Measurements from ENCODE around the gene GNG12. TPM values are rescaled to one million over a fixed set of nuclear protein-coding genes. Genes with fewer than 3 reads are reported as not detected.

Gene GNG12
- total RNA-seq, 2 experiments from 2014 or later = not detected

DNA sequence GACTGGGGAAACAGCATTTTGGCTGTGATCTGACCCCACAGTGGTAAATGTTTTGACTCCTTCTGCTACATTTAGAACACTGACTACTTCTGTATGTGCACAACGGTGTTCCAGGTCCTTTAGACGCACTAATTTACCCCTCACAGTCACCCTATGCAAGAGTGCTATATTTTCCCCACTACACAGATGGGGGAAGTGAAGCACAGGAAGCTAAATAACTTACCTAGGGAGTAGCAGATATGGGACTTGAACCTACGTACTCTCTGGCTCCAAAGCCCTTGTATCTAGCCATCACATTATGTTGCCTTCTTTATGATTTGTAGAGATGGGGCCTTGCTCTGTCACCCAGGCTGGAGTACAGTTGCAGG, 99.0 kb downstream of the GNG12 start:
- peaks cover 27% of the 10 kb centered on the region for H3K4me1 Mint-ChIP-seq (ENCODE audit: low read depth)
- no peak for TF ChIP-seq CTCF (IDR thresholded peaks at IDR 0.05)
- ATAC-seq (ENCODE audit: poor library complexity) (no peak), DNase-seq (no peak)
- peak overlapping the region; percentile 56 for H3K27ac Mint-ChIP-seq
- H3K4me1 ChIP-seq (ENCODE audit: insufficient read depth, low read length) = peaks cover 19% of the 10 kb centered on the region
- POLR2A ChIA-PET = interaction anchor here (3.8 kb wide), 1 partner anchor 49 kb away, joined by 18 read pairs; the partner anchor contains the start of gene GADD45A
- H3K9me3 Mint-ChIP-seq = no peaks in the 10 kb centered on the region
- H3K27ac ChIP-seq (ENCODE audit: low read depth in 1 of 2, low read length in 2 of 2) = no peak overlapping the region
- no peaks in the 10 kb centered on the region for H3K9me3 ChIP-seq (ENCODE audit: control insufficient read depth in 1 of 2, insufficient read depth in 1 of 2, low read length in 2 of 2)
- no peaks in the 10 kb centered on the region for H3K36me3 ChIP-seq (ENCODE audit: insufficient read depth, low read length)
- H3K36me3 Mint-ChIP-seq (ENCODE audit: low read depth) = no peaks in the 10 kb centered on the region
- H3K4me3 Mint-ChIP-seq = no peak overlapping the region
- no peak overlapping the region for H3K4me3 ChIP-seq (ENCODE audit: low read length)
- no peaks in the 10 kb centered on the region for H3K27me3 ChIP-seq (ENCODE audit: control insufficient read depth in 1 of 2, insufficient read depth in 2 of 2, low read length in 2 of 2)
- intact Hi-C loops (cut with DNase I, micrococcal nuclease) = no loop called here
- CTCF ChIA-PET = interaction anchor here (0.6 kb wide), 1 partner anchor 33 kb away, joined by 3 read pairs; no protein-coding TSS in a partner anchor
- H3K27me3 Mint-ChIP-seq = no peaks in the 10 kb centered on the region

DNA sequence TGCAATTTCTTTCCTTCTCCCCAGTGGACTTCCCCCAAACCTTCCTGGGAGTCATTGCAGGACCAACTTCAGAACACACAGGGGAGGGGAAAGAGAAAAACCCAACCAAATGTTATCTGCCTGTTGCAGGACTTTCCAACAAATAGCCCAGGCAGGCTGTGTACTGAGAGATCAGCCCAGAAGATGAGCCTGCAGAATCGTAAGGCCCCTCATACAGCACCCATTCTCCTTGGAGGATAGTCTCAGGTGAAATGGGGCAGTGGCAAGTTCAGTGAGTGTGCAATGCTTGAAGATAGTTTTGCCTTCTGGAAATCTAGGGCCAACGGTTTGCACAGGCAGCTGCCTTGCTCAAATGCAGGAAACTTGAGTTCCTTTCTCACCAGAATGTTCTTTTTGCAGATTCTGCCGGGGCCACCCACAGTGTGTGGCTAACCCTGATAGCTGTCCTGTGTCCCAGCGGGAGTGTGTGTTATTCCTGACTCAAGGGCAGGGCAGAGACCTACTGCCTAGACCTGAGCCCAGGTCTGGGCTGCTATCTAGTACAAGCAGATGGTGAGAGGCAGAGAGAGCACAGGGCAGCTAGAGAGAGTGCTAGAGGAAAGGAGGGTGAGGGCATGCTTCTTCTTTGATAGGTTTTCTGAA, 99.5 kb downstream of the GNG12 start:
- ChIA-PET CTCF (interaction anchor here (0.6 kb wide), 1 partner anchor 33 kb away, joined by 3 read pairs; no protein-coding TSS in a partner anchor), POLR2A (interaction anchor here (3.8 kb wide), 1 partner anchor 48 kb away, joined by 18 read pairs; the partner anchor contains the start of gene GADD45A)
- Histone ChIP-seq H3K4me1 (ENCODE audit: insufficient read depth, low read length) (peaks cover 19% of the 10 kb centered on the region), H3K27ac (ENCODE audit: low read depth in 1 of 2, low read length in 2 of 2) (no peak overlapping the region), H3K27me3 (ENCODE audit: control insufficient read depth in 1 of 2, insufficient read depth in 2 of 2, low read length in 2 of 2) (no peaks in the 10 kb centered on the region), H3K9me3 (ENCODE audit: control insufficient read depth in 1 of 2, insufficient read depth in 1 of 2, low read length in 2 of 2) (no peaks in the 10 kb centered on the region), H3K36me3 (ENCODE audit: insufficient read depth, low read length) (no peaks in the 10 kb centered on the region), H3K4me3 (ENCODE audit: low read length) (no peak overlapping the region)
- no peak for DNase-seq
- no peaks in the 10 kb centered on the region for H3K9me3 Mint-ChIP-seq
- intact Hi-C loops (cut with DNase I, micrococcal nuclease) = no loop called here
- TF ChIP-seq CTCF (IDR thresholded peaks at IDR 0.05) = no peak
- H3K4me3 Mint-ChIP-seq = no peak overlapping the region
- H3K36me3 Mint-ChIP-seq (ENCODE audit: low read depth) = no peaks in the 10 kb centered on the region
- peaks cover 27% of the 10 kb centered on the region for H3K4me1 Mint-ChIP-seq (ENCODE audit: low read depth)
- no peaks in the 10 kb centered on the region for H3K27me3 Mint-ChIP-seq
- no peak for ATAC-seq (ENCODE audit: poor library complexity)
- H3K27ac Mint-ChIP-seq = peak overlapping the region; percentile 56

- CTCF ChIA-PET = no interaction called here
- H3K36me3 ChIP-seq (ENCODE audit: insufficient read depth, low read length) = no peaks in the 10 kb centered on the region
- Mint-ChIP-seq H3K27me3 (no peaks in the 10 kb centered on the region), H3K36me3 (ENCODE audit: low read depth) (no peaks in the 10 kb centered on the region), H3K4me1 (ENCODE audit: low read depth) (peaks cover 27% of the 10 kb centered on the region), H3K4me3 (no peak overlapping the region), H3K9me3 (no peaks in the 10 kb centered on the region), H3K27ac (no peak overlapping the region)
- intact Hi-C loops (cut with DNase I, micrococcal nuclease) = no loop called here
- H3K4me1 ChIP-seq (ENCODE audit: insufficient read depth, low read length) = peaks cover 19% of the 10 kb centered on the region
- H3K27me3 ChIP-seq (ENCODE audit: control insufficient read depth in 1 of 2, insufficient read depth in 2 of 2, low read length in 2 of 2) = no peaks in the 10 kb centered on the region
- H3K9me3 ChIP-seq (ENCODE audit: control insufficient read depth in 1 of 2, insufficient read depth in 1 of 2, low read length in 2 of 2) = no peaks in the 10 kb centered on the region
- POLR2A ChIA-PET = interaction anchor here (3.8 kb wide), 1 partner anchor 47 kb away, joined by 18 read pairs; the partner anchor contains the start of gene GADD45A
- H3K27ac ChIP-seq (ENCODE audit: low read depth in 1 of 2, low read length in 2 of 2) = no peak overlapping the region
- no peak for TF ChIP-seq CTCF (IDR thresholded peaks at IDR 0.05)
- no peak for ATAC-seq (ENCODE audit: poor library complexity)
- H3K4me3 ChIP-seq (ENCODE audit: low read length) = no peak overlapping the region
- DNase-seq = no peak
Observed at GRCh38 chr1:67732750-67733151, 100.5 kb downstream of the GNG12 start.

Data from CD4-positive, alpha-beta T cell (primary cell).